GM19238 (cell line): ENCODE data around the gene ALCAM.
"Not testable (repeated sequence)": the region's sequence is repeated elsewhere in the genome, so short reads cannot be mapped to it uniquely, and the experiment has no call there.

ENCODE experiments used
- DNase-seq: peaks from one replicate; pipeline ENCODE4 v3.0.0; 2011; ENCODE audit warnings: low spot score; ENCODE audit not compliant: insufficient read length

ALCAM gene

GRCh38 chr3:105388176-105388575, 21.5 kb downstream of the ALCAM start:
- no peak for DNase-seq

- DNase-seq, result not testable (repeated sequence)
Measured at GRCh38 chr3:105389759-105390158, 23.1 kb downstream of the ALCAM start.

- not testable (repeated sequence) for DNase-seq
Measured at GRCh38 chr3:105392598-105392997, 25.9 kb downstream of the ALCAM start.

- no peak for DNase-seq
Measured at GRCh38 chr3:105394177-105394576, 27.5 kb downstream of the ALCAM start.

- DNase-seq, result no peak
Measured at GRCh38 chr3:105397974-105398373, 31.3 kb downstream of the ALCAM start.

- no peak for DNase-seq
Measured at GRCh38 chr3:105398437-105398836, 31.7 kb downstream of the ALCAM start.

GRCh38 chr3:105399062-105399461, 32.4 kb downstream of the ALCAM start:
- no peak for DNase-seq

- DNase-seq, result no peak
Measured at GRCh38 chr3:105399611-105400010, 32.9 kb downstream of the ALCAM start.

- DNase-seq, result no peak
Measured at GRCh38 chr3:105401254-105401653, 34.5 kb downstream of the ALCAM start.

GRCh38 chr3:105401691-105402149, 35.0 kb downstream of the ALCAM start:
- DNase-seq, result no peak

- no peak for DNase-seq
Measured at GRCh38 chr3:105402287-105402801, 35.6 kb downstream of the ALCAM start.

- not testable (repeated sequence) for DNase-seq
Measured at GRCh38 chr3:105403034-105403433, 36.3 kb downstream of the ALCAM start.

- no peak for DNase-seq
Measured at GRCh38 chr3:105406268-105406667, 39.6 kb downstream of the ALCAM start.

- DNase-seq, result no peak
Measured at GRCh38 chr3:105409364-105409763, 42.7 kb downstream of the ALCAM start.

GRCh38 chr3:105413343-105413887, 46.7 kb downstream of the ALCAM start:
- DNase-seq, result no peak

- DNase-seq, result no peak
Measured at GRCh38 chr3:105414841-105415240, 48.1 kb downstream of the ALCAM start.

GRCh38 chr3:105415951-105416350, 49.2 kb downstream of the ALCAM start:
- DNase-seq, result no peak

GRCh38 chr3:105417525-105418289, 51.0 kb downstream of the ALCAM start:
- DNase-seq, result no peak

- DNase-seq, result no peak
Measured at GRCh38 chr3:105422645-105423044, 55.9 kb downstream of the ALCAM start.

- DNase-seq, result no peak
Measured at GRCh38 chr3:105423397-105423796, 56.7 kb downstream of the ALCAM start.

- DNase-seq, result no peak
Measured at GRCh38 chr3:105424412-105425152, 57.9 kb downstream of the ALCAM start.

GRCh38 chr3:105425153-105425502, 58.4 kb downstream of the ALCAM start:
- no peak for DNase-seq
